Left forelimb (tissue), 1 donor: ENCODE measurements around the gene KATNB1.
"Not testable (repeated sequence)": the region's sequence is repeated elsewhere in the genome, so short reads cannot be mapped to it uniquely, and the experiment has no call there.

Experiments used
- DNase-seq: peaks from one replicate; pipeline ENCODE4 v3.0.0-alpha.2; 2018; ENCODE audit warnings: low spot score

The KATNB1 gene

GRCh38 chr16:57743458-57743857 lies 7.9 kb downstream of the KATNB1 start:
- no peak for DNase-seq

GRCh38 chr16:57743886-57744641 lies 8.5 kb downstream of the KATNB1 start:
- no peak for DNase-seq

GRCh38 chr16:57744642-57744903 lies 9.0 kb downstream of the KATNB1 start:
- DNase-seq: no peak

GRCh38 chr16:57745768-57746167 lies 10.2 kb downstream of the KATNB1 start:
- DNase-seq: no peak

- not testable (repeated sequence) for DNase-seq
Observed at GRCh38 chr16:57746316-57746715, 10.7 kb downstream of the KATNB1 start.

GRCh38 chr16:57747091-57747490 lies 11.5 kb downstream of the KATNB1 start:
- DNase-seq: no peak

- DNase-seq: no peak
Observed at GRCh38 chr16:57747496-57747895, 11.9 kb downstream of the KATNB1 start.

- DNase-seq: no peak
Observed at GRCh38 chr16:57747996-57748395, 12.4 kb downstream of the KATNB1 start.

GRCh38 chr16:57748596-57748995 lies 13.0 kb downstream of the KATNB1 start:
- DNase-seq: no peak

- no peak for DNase-seq
Observed at GRCh38 chr16:57749101-57749692, 13.6 kb downstream of the KATNB1 start.

GRCh38 chr16:57749856-57750452 lies 14.4 kb downstream of the KATNB1 start:
- no peak for DNase-seq

GRCh38 chr16:57750796-57751538 lies 15.4 kb downstream of the KATNB1 start:
- no peak for DNase-seq

- no peak for DNase-seq
Observed at GRCh38 chr16:57751539-57752202, 16.1 kb downstream of the KATNB1 start.

- no peak for DNase-seq
Observed at GRCh38 chr16:57752203-57752580, 16.6 kb downstream of the KATNB1 start.

GRCh38 chr16:57752581-57753447 lies 17.2 kb downstream of the KATNB1 start:
- no peak for DNase-seq

GRCh38 chr16:57753448-57754353 lies 18.1 kb downstream of the KATNB1 start:
- no peak for DNase-seq

- DNase-seq: no peak
Observed at GRCh38 chr16:57754354-57755060, 18.9 kb downstream of the KATNB1 start.

GRCh38 chr16:57755061-57755684 lies 19.6 kb downstream of the KATNB1 start:
- DNase-seq: no peak

- no peak for DNase-seq
Observed at GRCh38 chr16:57755726-57756423, 20.3 kb downstream of the KATNB1 start.
